MCF 10A (cell line): ENCODE data around the gene PIP5K1A. TPM values are rescaled to one million over a fixed set of nuclear protein-coding genes. Genes with fewer than 3 reads are reported as not detected.

Source experiments
- BruUV-seq: library from RNA; stranded (reverse); fragments of 400-500 nt; replicated peaks from 2 replicates; lab custom pipeline; 2021; lab: Mats Ljungman, UMichigan
- CTCF ChIA-PET: fragments of 300-600 bp; sonication (Branson Sonifier 250); formaldehyde crosslinking; extraction: SDS; loops from one replicate; lab custom pipeline; 2021; ENCODE audit warnings: antibody characterized with exemption, inconsistent platforms; lab: Yijun Ruan, JAX
- POLR2A ChIA-PET: fragments of 300-600, 350-650 bp; sonication (Branson Sonifier 250); formaldehyde crosslinking; extraction: SDS; loops from one replicate; lab custom pipeline; 2020; ENCODE audit warnings: antibody characterized with exemption, inconsistent platforms; lab: Yijun Ruan, JAX
- DNase-seq: peaks from one replicate; pipeline ENCODE4 v3.0.0-alpha.2; 2018; ENCODE audit not compliant: unreplicated experiment
- H3K27ac Mint-ChIP-seq: one replicate; pipeline ENCODE4 v1.8.0; 2022; ENCODE audit warnings: mild to moderate bottlenecking, low read depth, mixed read lengths; ENCODE audit not compliant: unreplicated experiment
- H3K27me3 Mint-ChIP-seq: one replicate; pipeline ENCODE4 v1.8.0; 2022; ENCODE audit warnings: mixed read lengths; ENCODE audit not compliant: insufficient read depth, unreplicated experiment
- H3K36me3 Mint-ChIP-seq: one replicate; pipeline ENCODE4 v1.8.0; 2022; ENCODE audit warnings: mild to moderate bottlenecking, moderate library complexity, mixed read lengths; ENCODE audit not compliant: insufficient read depth, unreplicated experiment
- H3K4me1 Mint-ChIP-seq: one replicate; pipeline ENCODE4 v1.8.0; 2022; ENCODE audit warnings: mixed read lengths; ENCODE audit not compliant: insufficient read depth, unreplicated experiment
- H3K4me3 Mint-ChIP-seq: one replicate; pipeline ENCODE4 v1.8.0; 2022; ENCODE audit warnings: mild to moderate bottlenecking, moderate library complexity, mixed read lengths; ENCODE audit not compliant: unreplicated experiment
- H3K9me3 Mint-ChIP-seq: one replicate; pipeline ENCODE4 v1.8.0; 2022; ENCODE audit warnings: mixed read lengths; ENCODE audit not compliant: unreplicated experiment
- CTCF ChIP-seq: fragments of 200-600 bp; IDR thresholded peaks from one replicate; pipeline ENCODE4 v1.8.0; 2022; ENCODE audit warnings: antibody characterized with exemption, mild to moderate bottlenecking; ENCODE audit not compliant: unreplicated experiment
- intact Hi-C: fragments of 100-400 bp; cut with micrococcal nuclease; formaldehyde crosslinking; loops from 2 replicates; pipeline ENCODE4 v1.14.1; 2022
- total RNA-seq: library from RNA; stranded (reverse); gene quantifications from 2 replicates; pipeline ENCODE4 v1.2.3, GENCODE V29; 2022

Gene PIP5K1A
- total RNA-seq, 1 experiment from 2014 or later, result 163 TPM

GRCh38 chr1:151282883-151283725 lies 84.8 kb downstream of the PIP5K1A start:
- ChIA-PET POLR2A (interaction anchor here (0.7 to 4.5 kb wide), 17 partner anchors 12 to 277 kb away, joined by 3 to 83 read pairs (median 5); partner anchors contain the start of genes LYSMD1, MINDY1, PI4KB and PIP5K1A), CTCF (interaction anchor here (0.7 to 3.3 kb wide), 8 partner anchors 9 to 57 kb away, joined by 3 to 26 read pairs (median 4); no protein-coding TSS in a partner anchor)
- no TSS peak for BruUV-seq
- Mint-ChIP-seq H3K27me3 (no peaks in the 10 kb centered on the region), H3K4me3 (peak overlapping the region; percentile 97), H3K4me1 (peaks cover 19% of the 10 kb centered on the region), H3K27ac (peak overlapping the region; percentile 92), H3K9me3 (no peaks in the 10 kb centered on the region), H3K36me3 (peaks cover 51% of the 10 kb centered on the region)
- no peak for TF ChIP-seq CTCF
- DNase-seq, result no peak
- intact Hi-C loops, result loop anchor here (1.0 to 5.0 kb wide), 2 partner anchors 44 to 87 kb away; partner anchors contain the start of gene PI4KB

GRCh38 chr1:151284013-151284577 lies 85.7 kb downstream of the PIP5K1A start:
- H3K27me3 Mint-ChIP-seq, result no peaks in the 10 kb centered on the region
- H3K27ac Mint-ChIP-seq, result peak overlapping the region; percentile 92
- no peak for DNase-seq
- no TSS peak for BruUV-seq
- POLR2A ChIA-PET, result interaction anchor here (0.5 to 4.5 kb wide), 17 partner anchors 11 to 1439 kb away, joined by 3 to 83 read pairs (median 4); partner anchors contain the start of genes LYSMD1, MINDY1, PI4KB and PSMB4
- intact Hi-C loops, result loop anchor here (5.0 kb wide), 1 partner anchor 43 kb away; the partner anchor contains the start of gene PI4KB
- peaks cover 57% of the 10 kb centered on the region for H3K36me3 Mint-ChIP-seq
- no peaks in the 10 kb centered on the region for H3K9me3 Mint-ChIP-seq
- H3K4me1 Mint-ChIP-seq, result peaks cover 19% of the 10 kb centered on the region
- H3K4me3 Mint-ChIP-seq, result peak overlapping the region; percentile 97
- no peak for TF ChIP-seq CTCF
- CTCF ChIA-PET, result interaction anchor here (0.6 to 3.3 kb wide), 10 partner anchors 8 to 57 kb away, joined by 3 to 26 read pairs (median 4); no protein-coding TSS in a partner anchor

GRCh38 chr1:151286619-151287340 lies 88.4 kb downstream of the PIP5K1A start:
- POLR2A ChIA-PET, result interaction anchor here (4.1 kb wide), 1 partner anchor 8 kb away, joined by 39 read pairs; no protein-coding TSS in a partner anchor
- CTCF ChIA-PET, result interaction anchor here (0.6 to 3.6 kb wide), 3 partner anchors 14 to 187 kb away, joined by 3 to 13 read pairs (median 4); no protein-coding TSS in a partner anchor
- intact Hi-C loops, result no loop called here
- H3K9me3 Mint-ChIP-seq, result no peaks in the 10 kb centered on the region
- TF ChIP-seq CTCF, result no peak
- H3K4me1 Mint-ChIP-seq, result peaks cover 19% of the 10 kb centered on the region
- BruUV-seq, result no TSS peak
- no peaks in the 10 kb centered on the region for H3K27me3 Mint-ChIP-seq
- H3K4me3 Mint-ChIP-seq, result no peak overlapping the region
- DNase-seq, result no peak
- H3K27ac Mint-ChIP-seq, result no peak overlapping the region
- H3K36me3 Mint-ChIP-seq, result peaks cover 78% of the 10 kb centered on the region
